ENCODE measurements around the gene PHACTR3.
"Not testable (repeated sequence)": the region's sequence is repeated elsewhere in the genome, so short reads cannot be mapped to it uniquely, and the experiment has no call there.

Gene PHACTR3

DNA sequence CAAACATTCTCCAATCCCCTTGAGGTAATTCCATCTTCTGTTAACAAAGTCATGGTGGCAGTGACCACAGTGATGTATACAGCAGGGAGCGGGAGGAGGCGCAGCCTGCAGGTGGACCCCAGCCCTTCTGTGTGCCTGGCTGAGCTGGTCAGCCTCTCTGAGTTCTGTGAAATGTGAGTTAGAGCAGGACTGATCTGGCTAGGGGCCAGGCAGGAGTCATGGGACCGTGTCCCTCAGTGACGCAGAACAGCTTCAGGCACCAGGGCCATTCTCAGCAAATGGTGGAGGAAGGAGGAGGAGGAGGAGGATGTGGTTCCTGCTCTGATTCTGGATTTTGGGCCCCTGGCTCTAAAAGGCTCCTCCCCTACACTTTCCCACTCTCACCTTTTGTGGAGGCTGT is 6.9 kb downstream of the PHACTR3 start:
- DNase-seq (ENCODE audit: low spot score in 2 of 2) (no peak), ATAC-seq (ENCODE audit: low read depth) (no peak)
- Mint-ChIP-seq H3K36me3 (peaks cover 4% of the 10 kb centered on the region), H3K4me3 (no peak overlapping the region), H3K9me3 (no peaks in the 10 kb centered on the region), H3K27ac (no peak overlapping the region), H3K4me1 (no peaks in the 10 kb centered on the region), H3K27me3 (peaks cover 13% of the 10 kb centered on the region)

DNA sequence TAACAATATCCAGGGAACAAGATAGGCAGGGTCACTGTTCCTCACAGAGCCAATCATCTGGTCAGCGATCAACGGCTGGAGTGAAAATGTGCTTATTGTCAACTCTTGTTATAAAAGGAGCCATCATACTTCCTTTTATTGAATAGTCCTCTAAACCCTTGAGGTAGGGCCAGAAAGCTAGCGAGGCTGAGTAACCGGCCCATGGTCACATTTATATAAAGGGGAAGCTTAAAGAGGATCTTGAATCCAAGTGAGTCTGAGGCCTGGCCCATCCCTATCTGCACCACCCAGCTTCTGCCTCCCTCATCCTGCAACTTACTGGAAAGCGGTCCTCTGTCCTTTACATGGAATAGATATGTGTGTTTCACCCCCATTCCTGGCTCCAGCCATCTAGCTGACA is 9.5 kb downstream of the PHACTR3 start:
- H3K27me3 Mint-ChIP-seq = peaks cover 11% of the 10 kb centered on the region

GRCh38 chr20:59614714-59615113 is 10.4 kb downstream of the PHACTR3 start:
- H3K27ac Mint-ChIP-seq = no peak overlapping the region
- H3K27me3 Mint-ChIP-seq = peaks cover 12% of the 10 kb centered on the region
- H3K4me3 Mint-ChIP-seq = no peak overlapping the region
- no peaks in the 10 kb centered on the region for H3K9me3 Mint-ChIP-seq
- H3K36me3 Mint-ChIP-seq = no peaks in the 10 kb centered on the region
- DNase-seq (ENCODE audit: low spot score in 2 of 2) = no peak
- ATAC-seq (ENCODE audit: low read depth) = no peak
- H3K4me1 Mint-ChIP-seq = no peaks in the 10 kb centered on the region

More for the DNA sequence above, 9.5 kb downstream of the PHACTR3 start:
- Mint-ChIP-seq H3K36me3 (peaks cover 2% of the 10 kb centered on the region), H3K9me3 (no peaks in the 10 kb centered on the region), H3K4me3 (no peak overlapping the region), H3K4me1 (no peaks in the 10 kb centered on the region), H3K27ac (no peak overlapping the region)
- no peak for DNase-seq (ENCODE audit: low spot score in 2 of 2)
- ATAC-seq (ENCODE audit: low read depth) = no peak

GRCh38 chr20:59616306-59616705 is 12.0 kb downstream of the PHACTR3 start:
- DNase-seq (ENCODE audit: low spot score in 2 of 2) (no peak), ATAC-seq (ENCODE audit: low read depth) (no peak)
- Mint-ChIP-seq H3K27me3 (peaks cover 16% of the 10 kb centered on the region), H3K27ac (no peak overlapping the region), H3K36me3 (no peaks in the 10 kb centered on the region), H3K4me1 (no peaks in the 10 kb centered on the region), H3K9me3 (no peaks in the 10 kb centered on the region), H3K4me3 (no peak overlapping the region)

GRCh38 chr20:59617221-59617620 is 12.9 kb downstream of the PHACTR3 start:
- H3K27ac Mint-ChIP-seq = no peak overlapping the region
- no peak for ATAC-seq (ENCODE audit: low read depth)
- H3K27me3 Mint-ChIP-seq = peaks cover 16% of the 10 kb centered on the region
- no peaks in the 10 kb centered on the region for H3K9me3 Mint-ChIP-seq
- no peaks in the 10 kb centered on the region for H3K4me1 Mint-ChIP-seq
- H3K4me3 Mint-ChIP-seq = no peak overlapping the region
- H3K36me3 Mint-ChIP-seq = no peaks in the 10 kb centered on the region
- no peak for DNase-seq (ENCODE audit: low spot score in 2 of 2)

GRCh38 chr20:59618131-59618530 is 13.8 kb downstream of the PHACTR3 start:
- ATAC-seq (ENCODE audit: low read depth) (no peak), DNase-seq (ENCODE audit: low spot score in 2 of 2) (no peak)
- H3K4me1 Mint-ChIP-seq = no peaks in the 10 kb centered on the region
- no peak overlapping the region for H3K4me3 Mint-ChIP-seq
- H3K9me3 Mint-ChIP-seq = no peaks in the 10 kb centered on the region
- no peaks in the 10 kb centered on the region for H3K36me3 Mint-ChIP-seq
- no peak overlapping the region for H3K27ac Mint-ChIP-seq
- peaks cover 16% of the 10 kb centered on the region for H3K27me3 Mint-ChIP-seq

GRCh38 chr20:59618585-59618984 is 14.2 kb downstream of the PHACTR3 start:
- not testable (repeated sequence) for H3K27ac Mint-ChIP-seq; H3K4me1 Mint-ChIP-seq; ATAC-seq (ENCODE audit: low read depth); H3K9me3 Mint-ChIP-seq; DNase-seq (ENCODE audit: low spot score in 2 of 2); H3K36me3 Mint-ChIP-seq; H3K4me3 Mint-ChIP-seq
- H3K27me3 Mint-ChIP-seq = peaks cover 16% of the 10 kb centered on the region

GRCh38 chr20:59620860-59621505 is 16.6 kb downstream of the PHACTR3 start:
- H3K9me3 Mint-ChIP-seq = no peaks in the 10 kb centered on the region

DNA sequence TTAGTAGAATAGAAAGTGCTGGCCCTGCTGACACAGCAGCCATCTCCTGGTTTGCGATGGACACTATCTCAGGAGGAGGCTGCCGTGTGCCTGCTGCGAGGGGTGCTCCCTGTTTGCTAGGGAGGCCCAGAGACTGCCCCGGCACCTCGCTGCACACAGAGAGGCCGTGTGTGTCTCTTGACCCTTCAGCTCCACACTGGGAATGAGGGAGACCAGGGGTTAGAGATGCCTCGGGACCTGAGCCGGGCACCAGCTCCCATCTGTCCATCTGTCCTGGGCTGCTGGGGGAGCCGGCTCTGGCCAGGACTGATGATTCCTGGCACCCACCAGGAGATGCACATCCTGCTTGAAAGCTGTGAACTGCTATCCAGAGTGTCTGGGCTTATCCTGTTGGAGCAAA is 18.2 kb downstream of the PHACTR3 start:
- no peaks in the 10 kb centered on the region for H3K36me3 Mint-ChIP-seq
- DNase-seq (ENCODE audit: low spot score in 2 of 2) (no peak), ATAC-seq (ENCODE audit: low read depth) (no peak)
- peaks cover 3% of the 10 kb centered on the region for H3K4me1 Mint-ChIP-seq
- no peak overlapping the region for H3K27ac Mint-ChIP-seq
- peaks cover 16% of the 10 kb centered on the region for H3K27me3 Mint-ChIP-seq
- no peak overlapping the region for H3K4me3 Mint-ChIP-seq
- H3K9me3 Mint-ChIP-seq = peaks cover 3% of the 10 kb centered on the region

More at GRCh38 chr20:59620860-59621505, 16.6 kb downstream of the PHACTR3 start:
- no peak overlapping the region for H3K4me3 Mint-ChIP-seq
- no peak for DNase-seq (ENCODE audit: low spot score in 2 of 2)
- H3K4me1 Mint-ChIP-seq = no peaks in the 10 kb centered on the region
- no peak overlapping the region for H3K27ac Mint-ChIP-seq
- no peak for ATAC-seq (ENCODE audit: low read depth)
- peaks cover 16% of the 10 kb centered on the region for H3K27me3 Mint-ChIP-seq
- no peaks in the 10 kb centered on the region for H3K36me3 Mint-ChIP-seq

DNA sequence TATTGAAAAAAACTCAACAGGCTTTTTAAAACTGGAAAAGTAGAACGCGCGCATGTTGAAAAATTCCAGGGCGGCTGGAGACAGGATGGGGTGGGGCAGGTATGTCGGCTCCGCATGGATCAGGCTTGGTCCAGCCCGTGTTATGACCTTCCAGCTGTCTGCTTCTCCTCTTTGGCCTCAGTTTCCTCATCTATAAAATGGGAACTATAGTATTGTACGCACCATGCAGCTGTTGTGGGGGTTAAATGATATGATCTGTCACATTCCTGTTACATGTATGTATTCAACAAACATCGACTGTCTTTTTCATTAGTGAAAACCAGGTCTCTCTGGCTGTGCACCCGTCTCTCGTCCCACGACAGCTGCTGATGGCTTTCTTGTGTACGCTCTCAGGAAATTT is 18.8 kb downstream of the PHACTR3 start:
- no peaks in the 10 kb centered on the region for H3K36me3 Mint-ChIP-seq
- peaks cover 11% of the 10 kb centered on the region for H3K27me3 Mint-ChIP-seq
- H3K27ac Mint-ChIP-seq = no peak overlapping the region
- DNase-seq (ENCODE audit: low spot score in 2 of 2) (no peak), ATAC-seq (ENCODE audit: low read depth) (no peak)
- H3K4me3 Mint-ChIP-seq = no peak overlapping the region
- peaks cover 3% of the 10 kb centered on the region for H3K4me1 Mint-ChIP-seq
- H3K9me3 Mint-ChIP-seq = peaks cover 3% of the 10 kb centered on the region

DNA sequence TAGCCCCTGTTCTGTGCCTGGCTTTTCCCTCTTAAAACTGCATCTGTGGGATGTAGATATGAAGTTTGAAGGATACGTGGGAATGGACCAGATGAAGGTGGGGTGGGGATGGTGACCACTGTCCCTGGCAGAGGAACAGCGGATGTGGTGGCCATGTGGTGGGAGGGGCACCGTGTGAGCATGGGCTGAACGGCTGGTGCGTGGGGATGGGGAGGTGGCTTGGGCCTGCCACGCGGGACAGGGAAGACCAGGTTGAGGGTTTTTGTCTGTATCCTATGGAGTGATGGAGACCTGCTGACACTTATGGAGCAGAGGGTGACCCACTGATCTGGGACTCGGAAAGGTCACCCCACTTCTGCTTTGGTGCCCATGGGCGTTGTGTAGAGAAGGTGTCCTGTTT is 19.2 kb downstream of the PHACTR3 start:
- no peak overlapping the region for H3K4me3 Mint-ChIP-seq
- H3K27me3 Mint-ChIP-seq = peaks cover 8% of the 10 kb centered on the region
- no peaks in the 10 kb centered on the region for H3K36me3 Mint-ChIP-seq
- no peak for ATAC-seq (ENCODE audit: low read depth)
- H3K27ac Mint-ChIP-seq = no peak overlapping the region
- no peak for DNase-seq (ENCODE audit: low spot score in 2 of 2)
- H3K4me1 Mint-ChIP-seq = peaks cover 3% of the 10 kb centered on the region
- H3K9me3 Mint-ChIP-seq = peaks cover 3% of the 10 kb centered on the region

DNA sequence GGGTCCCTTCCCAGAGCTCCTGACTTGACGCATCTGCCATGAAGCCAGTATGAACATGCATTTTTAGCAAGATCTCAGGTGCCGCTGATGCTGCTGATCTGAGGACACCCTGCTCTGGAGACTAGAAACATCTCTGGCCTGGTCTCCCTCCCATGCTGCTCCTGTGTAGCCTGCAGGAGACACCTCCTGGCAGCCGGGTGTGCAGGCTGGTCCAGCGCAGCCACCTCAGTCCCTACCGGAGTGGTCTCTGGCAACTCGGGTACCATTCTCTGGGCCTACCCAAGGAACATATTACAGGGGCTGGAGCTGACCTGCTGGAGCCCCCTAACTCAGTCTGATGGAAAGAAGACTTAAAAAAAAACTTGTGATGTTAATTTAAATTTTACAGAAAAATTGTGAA is 20.1 kb downstream of the PHACTR3 start:
- H3K4me3 Mint-ChIP-seq = no peak overlapping the region
- H3K27ac Mint-ChIP-seq = no peak overlapping the region
- DNase-seq (ENCODE audit: low spot score in 2 of 2) (no peak), ATAC-seq (ENCODE audit: low read depth) (no peak)
- peaks cover 3% of the 10 kb centered on the region for H3K4me1 Mint-ChIP-seq
- peaks cover 4% of the 10 kb centered on the region for H3K27me3 Mint-ChIP-seq
- no peaks in the 10 kb centered on the region for H3K36me3 Mint-ChIP-seq
- H3K9me3 Mint-ChIP-seq = peaks cover 3% of the 10 kb centered on the region

DNA sequence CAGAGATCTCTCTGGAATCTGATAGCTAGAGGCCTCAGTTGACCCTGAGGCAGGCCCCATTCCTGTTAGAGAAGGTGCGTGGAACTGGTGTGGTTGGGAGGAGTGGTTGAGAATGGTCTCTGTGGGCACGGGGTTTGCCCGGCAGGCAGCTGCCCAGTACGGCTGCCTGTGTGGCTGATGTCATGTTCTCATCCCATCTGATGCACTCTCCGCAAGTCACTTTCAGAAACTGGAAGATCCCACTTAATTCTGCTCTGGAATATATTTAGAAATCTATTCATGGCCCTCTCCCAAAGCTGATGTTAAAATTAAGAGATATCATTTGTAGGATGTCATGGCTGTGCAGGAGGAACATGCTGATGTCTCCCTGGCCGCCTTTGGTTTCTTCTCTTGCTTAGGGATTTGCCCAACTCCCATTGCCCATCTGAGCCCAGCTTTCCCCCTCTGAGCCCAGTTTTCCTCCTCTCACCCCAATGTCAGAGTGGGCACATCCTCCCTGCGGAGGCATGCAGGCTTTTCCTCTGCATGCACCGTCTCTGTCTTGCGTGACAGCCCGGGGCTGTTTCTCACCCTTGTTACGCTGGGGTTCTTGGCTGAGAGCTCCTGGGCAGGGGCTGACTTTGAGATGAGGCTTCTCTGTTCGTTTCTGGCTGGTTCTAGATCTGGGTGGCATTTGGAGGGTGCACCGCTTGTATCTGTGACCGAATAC is 21.0 kb downstream of the PHACTR3 start:
- Mint-ChIP-seq H3K4me3 (no peak overlapping the region), H3K36me3 (no peaks in the 10 kb centered on the region), H3K27me3 (peaks cover 3% of the 10 kb centered on the region), H3K4me1 (peaks cover 3% of the 10 kb centered on the region), H3K9me3 (peaks cover 3% of the 10 kb centered on the region), H3K27ac (no peak overlapping the region)
- DNase-seq (ENCODE audit: low spot score in 2 of 2) (no peak), ATAC-seq (ENCODE audit: low read depth) (no peak)

GRCh38 chr20:59627298-59627697 is 23.0 kb downstream of the PHACTR3 start:
- DNase-seq (ENCODE audit: low spot score in 2 of 2) = no peak
- no peak overlapping the region for H3K4me3 Mint-ChIP-seq
- H3K9me3 Mint-ChIP-seq = peaks cover 3% of the 10 kb centered on the region
- peaks cover 3% of the 10 kb centered on the region for H3K4me1 Mint-ChIP-seq
- H3K27ac Mint-ChIP-seq = no peak overlapping the region
- no peak for ATAC-seq (ENCODE audit: low read depth)
- H3K27me3 Mint-ChIP-seq = no peaks in the 10 kb centered on the region
- H3K36me3 Mint-ChIP-seq = no peaks in the 10 kb centered on the region

GRCh38 chr20:59628171-59628570 is 23.8 kb downstream of the PHACTR3 start:
- Mint-ChIP-seq H3K27ac (no peak overlapping the region), H3K4me3 (no peak overlapping the region), H3K36me3 (no peaks in the 10 kb centered on the region), H3K9me3 (peaks cover 3% of the 10 kb centered on the region), H3K4me1 (peaks cover 3% of the 10 kb centered on the region), H3K27me3 (no peaks in the 10 kb centered on the region)
- no peak for ATAC-seq (ENCODE audit: low read depth)
- no peak for DNase-seq (ENCODE audit: low spot score in 2 of 2)

Measured in memory B cell (primary cell).